Endothelial cell of hepatic sinusoid (primary cell): ENCODE data around the gene TCAIM.
"Not testable (repeated sequence)": the region's sequence is repeated elsewhere in the genome, so short reads cannot be mapped to it uniquely, and the experiment has no call there.

ENCODE experiments used
- in situ Hi-C: cut with HindIII; loops from 2 replicates; pipeline ENCODE4 v1.10.0; 2017; ENCODE audit warnings: low sequenced_read_pairs

The TCAIM gene

DNA sequence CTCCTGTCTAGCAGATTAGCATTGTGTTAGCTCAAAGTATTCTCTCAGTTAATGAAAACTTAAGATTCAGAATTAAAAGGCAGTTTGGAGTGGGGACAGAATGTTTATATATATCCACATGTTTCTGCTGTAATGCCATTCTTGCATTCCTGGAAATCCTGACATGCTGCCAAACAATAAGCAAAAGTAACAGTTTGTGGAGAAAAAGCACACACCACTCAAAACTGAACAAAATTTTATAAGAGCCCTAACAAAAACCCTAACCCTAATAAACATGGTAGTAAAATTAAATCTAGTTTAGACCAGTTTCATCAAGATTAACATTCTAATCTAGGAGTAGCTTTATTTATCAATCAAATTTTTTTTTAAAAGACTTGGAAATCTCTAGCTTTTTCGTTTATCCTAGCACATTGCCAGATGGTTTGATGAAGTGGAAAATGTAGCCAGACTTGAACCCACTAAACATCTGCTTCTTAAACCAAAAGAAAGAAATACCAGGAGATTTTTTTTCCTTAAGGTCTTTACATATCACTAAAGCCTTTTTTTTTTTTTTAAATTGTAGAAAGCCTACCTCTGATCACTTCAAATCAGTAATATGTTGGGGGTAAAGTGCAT lies 3.7 kb downstream of the TCAIM start:
- in situ Hi-C loops = no loop called here

DNA sequence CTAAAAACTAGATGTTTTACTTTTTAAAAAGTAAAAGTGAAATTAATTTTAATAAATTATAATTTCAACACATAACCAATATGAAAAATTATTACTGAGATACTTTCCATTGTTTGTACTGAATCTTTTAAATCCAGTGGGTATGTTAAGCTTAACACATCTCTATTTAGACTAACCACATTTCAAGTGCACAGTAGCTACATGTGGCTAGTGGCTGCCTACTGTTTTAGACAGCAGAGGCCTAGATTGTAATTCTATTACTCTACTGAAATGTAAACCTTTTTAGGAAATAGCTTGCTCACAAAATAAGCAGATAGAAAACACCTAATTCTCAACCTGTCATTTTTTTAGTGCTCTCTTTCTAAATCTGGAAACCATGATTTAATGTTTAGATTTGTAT lies 4.9 kb downstream of the TCAIM start:
- in situ Hi-C loops = no loop called here

DNA sequence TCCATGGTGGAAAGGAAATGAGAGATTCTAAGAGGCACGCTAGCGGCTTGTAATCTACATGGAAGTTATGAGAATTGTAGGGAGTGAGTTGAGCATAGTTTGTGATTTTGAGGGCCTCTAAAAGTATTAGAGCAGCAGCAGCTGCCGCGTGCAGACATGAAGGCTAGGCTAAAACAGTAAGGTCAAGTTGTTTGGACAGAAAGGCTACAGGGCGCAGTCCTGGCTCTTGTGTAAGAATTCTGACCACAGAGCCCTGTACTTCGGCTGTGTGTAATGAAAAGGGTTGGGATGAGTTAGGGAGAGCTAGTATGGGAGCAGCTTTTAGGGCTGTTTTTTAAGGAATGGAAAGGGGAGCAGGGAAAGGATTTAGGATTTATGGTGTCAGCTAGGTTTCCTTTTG lies 8.0 kb downstream of the TCAIM start:
- in situ Hi-C loops = not testable (repeated sequence)

DNA sequence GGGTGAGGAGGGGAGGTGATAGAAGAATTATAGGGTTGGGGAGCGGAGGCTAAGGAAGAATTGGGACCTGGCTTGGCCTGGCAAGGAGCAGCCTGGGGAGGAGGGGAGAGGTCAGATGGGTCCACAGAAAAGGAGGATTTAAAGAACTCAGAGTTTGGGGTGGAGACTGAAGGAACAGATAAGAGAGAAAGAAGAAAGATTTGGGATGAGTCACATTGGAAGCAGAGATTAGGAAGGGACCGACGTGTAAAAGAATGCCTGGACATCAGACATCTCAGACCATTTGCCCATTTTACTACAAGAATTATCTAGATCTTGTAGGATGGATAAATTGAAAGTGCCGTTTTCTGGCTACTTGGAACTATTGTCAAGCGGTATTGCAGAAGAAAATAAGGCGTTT lies 10.4 kb downstream of the TCAIM start:
- in situ Hi-C loops = no loop called here

DNA sequence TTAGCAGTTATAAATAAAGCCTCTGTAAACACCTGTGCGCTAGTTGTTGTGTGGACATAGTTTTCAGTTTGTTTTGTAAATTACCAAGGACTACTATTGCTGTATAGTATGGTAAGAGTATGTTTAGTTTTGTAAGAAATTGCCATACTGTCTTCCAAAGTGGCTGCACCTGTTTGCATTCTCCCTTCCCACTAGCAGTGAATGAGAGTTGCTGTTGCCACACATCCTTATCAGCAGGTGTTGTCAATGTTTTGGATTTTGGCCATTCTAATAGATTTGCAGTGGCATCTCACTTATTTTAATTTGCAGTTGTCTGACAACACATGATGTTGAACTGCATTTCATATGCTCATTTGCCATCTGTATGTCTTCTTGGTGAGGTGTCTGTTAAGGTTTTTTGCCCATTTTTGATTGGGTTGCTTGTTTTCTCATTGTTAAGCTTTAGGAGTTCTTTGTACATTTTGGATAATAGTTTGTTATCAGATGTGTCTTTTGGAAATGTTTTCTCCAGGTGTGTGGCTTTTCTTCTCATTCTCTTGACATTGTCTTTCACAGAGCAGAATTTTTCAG lies 14.9 kb downstream of the TCAIM start:
- in situ Hi-C loops = no loop called here

DNA sequence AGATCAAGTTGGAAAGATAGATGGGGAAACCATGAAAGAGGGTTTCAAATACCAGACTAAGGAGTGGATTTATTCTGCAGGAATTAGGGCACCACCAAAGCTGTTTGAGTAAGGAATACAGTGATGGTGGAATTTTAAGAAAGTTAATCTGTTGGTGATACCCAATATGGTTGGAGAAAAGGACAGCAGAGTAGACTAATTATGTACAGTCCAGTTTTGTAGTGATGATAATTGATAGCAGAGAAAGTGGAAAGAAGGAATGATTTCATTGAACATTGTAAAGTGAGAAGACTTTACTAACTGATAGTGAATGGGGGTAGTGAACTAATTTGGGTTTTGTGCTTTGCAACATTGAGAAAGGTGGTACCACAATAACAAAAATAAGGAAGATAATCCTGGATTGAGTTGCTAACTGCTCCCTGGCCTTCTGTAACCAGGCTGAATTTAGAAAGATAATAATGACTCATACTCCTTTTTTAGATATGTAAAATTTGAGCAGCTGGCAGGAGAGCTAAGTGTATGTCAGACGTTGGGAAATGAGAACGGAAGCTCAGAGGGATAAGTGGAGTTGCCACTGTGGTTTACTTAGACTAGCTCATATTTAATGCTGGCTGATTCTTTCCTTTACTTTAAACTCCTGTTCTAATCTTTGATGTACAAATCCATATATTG lies 16.9 kb downstream of the TCAIM start:
- in situ Hi-C loops = no loop called here

DNA sequence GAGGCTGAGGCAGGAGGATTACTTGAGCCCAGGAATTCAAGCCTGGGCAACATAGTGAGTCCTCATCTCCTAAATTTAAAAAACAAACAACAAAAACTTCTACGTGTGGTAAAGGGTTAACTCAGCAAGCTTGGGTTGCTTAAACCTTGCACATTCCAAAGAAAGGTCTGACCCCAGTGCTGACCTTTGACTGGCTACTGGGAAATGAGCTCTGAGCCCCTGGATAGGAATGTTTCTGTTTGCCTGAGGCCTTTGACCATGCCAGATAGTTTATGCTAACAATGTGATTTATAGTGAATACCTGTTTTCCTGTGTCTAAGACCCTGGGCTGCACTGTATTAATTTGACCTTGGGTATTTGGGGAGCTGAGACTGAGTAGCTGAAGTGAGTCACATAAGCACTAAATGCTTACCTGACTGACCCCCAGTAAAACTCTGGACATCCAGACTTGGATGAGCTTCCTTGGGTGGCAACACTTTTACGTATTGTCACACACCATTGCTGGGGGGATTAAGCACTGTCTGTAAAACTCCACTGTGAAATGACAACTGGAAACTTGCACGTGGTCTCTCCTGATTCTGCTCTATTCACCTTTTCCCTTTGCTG lies 20.7 kb downstream of the TCAIM start:
- in situ Hi-C loops = no loop called here

DNA sequence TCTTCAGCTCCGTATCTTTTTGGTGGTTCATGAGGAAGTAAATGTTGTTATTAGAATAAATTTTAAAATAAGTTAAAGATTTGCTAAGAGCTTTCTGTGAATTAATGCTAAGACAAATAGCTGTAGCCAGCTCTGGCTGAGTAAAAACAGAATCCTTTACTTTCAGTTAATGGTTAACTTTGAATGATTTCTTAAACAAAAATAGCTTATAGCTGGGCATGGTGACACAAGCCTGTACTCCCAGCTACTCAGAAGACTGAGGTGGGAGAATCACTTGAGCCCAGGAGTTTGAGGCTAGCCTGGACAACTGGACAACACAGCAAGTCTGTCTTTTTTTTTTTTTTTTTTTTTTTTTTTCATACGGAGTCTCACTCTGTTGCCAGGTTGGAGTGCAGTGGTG lies 25.0 kb downstream of the TCAIM start:
- in situ Hi-C loops = no loop called here

DNA sequence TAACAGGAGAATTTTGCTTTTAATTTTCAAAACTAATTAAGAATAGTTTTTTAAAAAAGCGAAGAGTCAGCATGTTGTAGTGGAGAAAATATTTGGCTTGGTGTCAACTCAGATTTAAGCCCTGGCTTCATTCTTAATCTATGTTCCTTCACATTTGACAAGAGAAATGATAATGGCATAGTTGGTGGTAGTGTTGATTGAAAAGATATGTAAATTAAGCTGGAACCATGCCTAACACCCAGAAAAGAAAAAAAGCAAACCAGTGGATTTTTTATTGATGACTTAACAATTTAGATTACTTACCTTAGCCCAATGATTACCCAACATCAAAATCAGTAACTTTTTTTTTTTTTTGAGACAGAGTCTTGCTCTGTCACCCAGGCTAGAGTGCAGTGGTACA lies 27.4 kb downstream of the TCAIM start:
- in situ Hi-C loops = no loop called here

DNA sequence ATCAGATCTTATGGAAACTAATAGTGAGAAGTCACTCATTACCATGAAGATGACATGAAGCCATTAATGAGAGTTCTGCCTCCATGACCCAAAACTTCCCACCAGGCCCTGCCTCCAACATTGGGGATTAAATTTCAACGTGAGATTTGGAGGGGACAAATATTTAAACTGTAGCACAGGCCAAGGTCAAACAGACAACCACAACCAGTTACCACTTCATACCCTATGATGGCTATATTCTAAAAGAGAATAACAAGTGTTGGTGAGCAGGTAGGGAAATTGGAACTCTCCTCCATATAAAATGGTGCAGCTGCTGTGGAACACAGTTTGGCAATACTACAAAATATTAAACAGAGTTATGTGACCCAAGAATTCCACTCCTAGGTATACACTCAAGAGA lies 36.9 kb downstream of the TCAIM start:
- in situ Hi-C loops = no loop called here

DNA sequence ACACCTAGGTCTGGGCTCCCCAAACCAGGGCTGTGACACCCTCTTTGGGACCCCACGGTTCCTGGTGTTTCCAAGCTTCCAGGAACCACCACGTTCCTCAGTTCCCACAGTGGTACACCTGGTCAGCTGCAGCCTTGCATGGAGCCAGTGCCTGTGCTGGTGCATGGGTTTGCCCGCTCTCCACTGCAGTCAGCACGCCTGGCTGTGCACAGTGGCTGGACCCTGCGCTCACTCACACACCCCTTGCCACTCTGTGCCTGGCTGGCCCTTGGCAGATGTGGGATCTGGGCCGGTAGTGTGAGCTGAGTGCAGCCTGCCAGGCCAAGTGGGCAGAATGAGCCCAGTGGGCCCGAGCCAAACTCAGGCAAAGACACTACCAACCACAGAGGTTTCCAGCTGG lies 48.8 kb downstream of the TCAIM start:
- in situ Hi-C loops = no loop called here

DNA sequence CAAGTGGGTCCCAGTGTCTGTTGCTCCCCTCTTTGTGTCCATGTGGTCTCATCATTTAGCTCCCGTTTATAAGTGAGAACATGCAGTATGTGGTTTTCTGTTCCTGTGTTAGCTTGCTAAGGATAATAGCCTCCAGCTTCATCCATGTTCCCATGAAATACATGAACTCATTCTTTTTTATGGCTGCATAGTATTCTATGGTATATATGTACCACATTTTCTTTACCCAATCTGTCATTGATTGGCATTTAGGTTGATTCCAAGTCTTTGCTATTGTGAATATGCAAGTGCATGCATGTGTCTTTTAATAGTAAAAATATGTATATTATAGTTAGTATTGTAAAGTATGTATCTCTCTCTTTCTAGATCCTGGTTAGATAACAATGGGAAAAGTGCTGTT lies 53.9 kb downstream of the TCAIM start:
- in situ Hi-C loops = no loop called here

DNA sequence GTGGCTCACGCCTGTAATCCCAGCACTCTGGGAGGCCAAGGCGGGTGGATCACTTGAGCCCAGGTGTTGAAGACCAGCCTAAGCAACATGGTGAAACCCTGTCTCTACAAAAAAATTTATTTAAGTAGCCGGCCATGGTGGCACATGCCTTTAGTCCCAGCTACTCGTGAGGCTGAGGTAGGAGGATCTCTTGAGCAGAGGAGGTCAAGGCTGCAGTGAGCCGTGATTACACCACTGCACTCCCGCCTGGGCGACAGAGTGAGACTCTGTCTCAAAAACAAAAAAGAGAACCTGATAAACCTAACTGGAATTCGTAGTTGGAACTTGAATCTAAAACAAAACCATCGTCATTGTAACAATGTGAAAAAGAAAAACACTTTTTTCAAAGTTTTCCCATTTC lies 57.1 kb downstream of the TCAIM start:
- in situ Hi-C loops = no loop called here

DNA sequence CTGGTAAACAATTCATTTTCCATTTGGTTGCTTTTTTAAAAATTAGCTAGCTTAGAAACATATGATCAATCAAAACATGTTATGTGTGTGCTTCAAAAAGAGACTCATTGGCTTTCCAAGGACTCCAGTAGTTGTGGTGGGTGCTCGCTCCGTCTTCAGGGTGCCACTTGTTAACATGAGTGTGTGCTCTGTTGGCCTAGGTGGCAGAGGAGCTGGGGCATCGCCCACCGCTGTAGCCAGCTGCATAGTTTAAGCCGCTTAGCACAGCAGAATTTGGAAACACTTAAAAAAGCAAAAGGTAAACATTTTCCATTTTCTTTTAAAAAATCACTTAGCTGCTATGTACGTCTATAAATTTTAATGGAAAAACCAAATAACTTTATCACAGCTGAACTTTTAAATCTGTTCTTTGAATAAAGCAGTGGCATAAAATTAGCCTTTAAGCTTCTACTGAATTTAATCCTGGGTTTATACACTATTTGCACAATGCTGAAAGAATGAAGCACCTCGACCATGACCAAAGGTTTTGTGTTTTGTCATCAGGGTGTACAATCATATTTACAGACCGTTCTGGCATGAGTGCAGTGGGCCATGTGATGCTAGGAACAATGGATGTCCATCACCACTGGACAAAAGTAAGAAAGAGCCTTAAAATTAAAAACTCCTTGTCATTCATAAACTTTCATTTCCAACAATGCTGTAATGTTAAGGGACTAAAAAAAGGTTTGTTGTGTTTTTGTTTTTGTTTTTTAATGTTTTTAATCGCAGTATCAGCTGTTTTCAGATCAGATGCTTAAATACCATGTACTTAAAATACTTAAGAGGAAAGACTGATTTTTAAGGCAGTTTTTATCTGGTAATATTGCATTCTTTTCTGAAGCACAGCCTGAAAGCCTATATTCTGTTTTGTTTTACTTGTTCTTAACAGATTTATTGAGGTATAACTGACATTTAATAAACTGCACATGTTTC lies 57.9 kb downstream of the TCAIM start:
- in situ Hi-C loops = no loop called here

DNA sequence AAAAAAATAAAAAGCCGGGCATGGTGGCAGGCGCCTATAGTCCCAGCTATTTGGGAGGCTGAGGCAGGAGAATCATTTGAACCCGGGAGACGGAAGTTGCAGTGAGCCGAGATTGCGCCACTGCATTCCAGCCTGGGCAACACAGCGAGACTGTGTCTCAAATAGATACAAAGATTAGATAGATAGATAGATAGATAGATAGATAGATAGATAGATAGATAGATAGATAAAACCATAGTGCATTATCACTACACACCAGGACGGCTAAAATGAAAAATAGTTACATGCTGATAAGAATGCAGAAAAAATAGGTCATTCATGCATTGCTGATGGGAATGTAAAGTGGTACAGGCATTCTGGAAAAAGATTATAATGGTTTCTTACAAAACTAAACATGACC lies 59.7 kb downstream of the TCAIM start:
- in situ Hi-C loops = not testable (repeated sequence)

DNA sequence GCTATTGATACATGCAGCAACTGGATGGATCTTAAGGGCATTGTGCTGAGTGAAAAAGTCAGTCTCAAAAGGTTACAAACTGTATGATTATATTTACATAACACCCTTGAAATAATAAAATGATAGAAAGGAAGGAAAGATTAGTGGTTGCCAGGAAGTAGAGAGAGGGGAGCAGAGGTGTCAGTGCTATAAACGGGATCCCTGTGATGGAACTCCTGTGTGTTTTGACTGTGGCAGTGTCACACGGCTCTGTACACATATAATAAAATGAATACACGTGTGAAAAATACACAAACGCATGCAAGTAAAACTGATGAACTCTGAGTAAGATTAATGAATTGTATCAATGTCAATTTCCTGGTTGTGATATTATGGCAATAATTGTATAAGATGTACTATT lies 60.3 kb downstream of the TCAIM start:
- in situ Hi-C loops = no loop called here

DNA sequence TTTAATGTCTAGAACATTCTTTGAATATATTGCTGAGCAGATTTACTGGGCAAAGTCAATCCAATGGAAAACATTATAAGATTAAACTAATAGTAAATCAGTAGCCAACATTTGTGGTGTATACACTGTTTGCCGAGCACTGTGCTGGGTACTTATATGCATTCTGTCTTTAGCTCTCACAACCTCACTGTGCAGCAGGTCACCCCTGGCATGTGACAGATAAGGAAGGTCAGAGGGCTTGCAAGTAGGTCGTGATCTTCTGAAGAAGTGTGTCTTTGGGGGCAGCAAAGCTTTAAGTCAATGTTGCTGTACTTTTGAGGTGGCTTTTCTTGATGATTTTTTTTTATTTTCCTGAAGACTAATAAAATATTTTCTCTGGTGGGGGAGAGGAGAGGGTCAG lies 62.2 kb downstream of the TCAIM start:
- in situ Hi-C loops = no loop called here

DNA sequence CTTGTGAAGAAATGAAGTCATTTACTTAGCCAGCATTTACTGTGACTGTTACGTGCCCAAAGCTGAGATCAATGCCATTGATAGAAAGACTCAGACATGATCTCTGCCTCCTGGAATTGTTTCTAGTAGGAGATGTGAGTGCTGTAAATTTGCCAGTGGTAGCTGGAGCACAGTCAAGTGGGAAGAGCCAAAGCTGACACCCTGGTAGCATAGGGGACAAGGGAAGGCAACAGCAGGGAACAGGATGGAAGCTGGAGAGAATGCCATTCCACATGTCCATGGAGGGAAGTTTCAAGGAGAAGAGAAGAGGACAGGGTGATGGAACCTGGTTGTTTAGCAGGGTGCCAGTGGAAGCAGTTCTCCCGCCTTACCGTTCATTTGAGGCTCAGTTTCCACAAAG lies 64.0 kb downstream of the TCAIM start:
- in situ Hi-C loops = no loop called here

DNA sequence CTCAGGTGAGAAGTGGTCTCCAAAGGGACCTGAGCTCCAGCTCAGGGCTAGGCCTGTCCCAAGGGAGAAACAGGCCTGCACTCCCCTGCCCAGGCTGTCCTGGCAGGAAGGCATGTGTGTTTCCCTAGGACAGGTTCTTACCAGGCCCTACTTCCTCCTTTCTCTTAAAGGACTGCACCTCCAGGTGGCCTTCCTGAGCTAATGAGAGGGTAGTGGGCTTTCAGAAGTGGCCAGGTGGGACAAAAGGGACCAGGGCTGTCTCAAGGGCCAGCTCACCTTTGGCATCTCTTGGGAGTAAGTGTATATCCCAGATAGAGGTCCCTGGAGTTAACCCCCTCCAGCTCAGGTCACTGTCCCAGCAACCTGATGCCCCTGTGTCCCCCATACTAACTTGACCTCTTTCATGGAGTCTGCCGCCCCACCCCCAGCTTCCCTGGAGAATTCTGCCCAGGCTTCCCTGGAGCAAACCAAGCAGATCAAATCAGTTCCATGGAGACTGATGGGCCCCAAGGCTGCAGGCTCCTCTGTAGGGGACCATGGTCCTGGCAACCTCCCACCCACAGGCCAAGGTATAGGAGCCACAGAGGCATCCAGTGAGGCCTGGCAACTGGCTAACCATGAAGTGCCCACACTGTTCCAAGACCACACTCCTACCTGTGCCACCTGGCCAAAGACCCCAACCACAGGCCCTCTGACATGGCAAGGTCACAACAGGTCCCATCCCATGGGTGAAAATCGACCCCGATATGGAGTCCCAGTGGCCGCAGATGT lies 71.3 kb downstream of the TCAIM start:
- in situ Hi-C loops = no loop called here

DNA sequence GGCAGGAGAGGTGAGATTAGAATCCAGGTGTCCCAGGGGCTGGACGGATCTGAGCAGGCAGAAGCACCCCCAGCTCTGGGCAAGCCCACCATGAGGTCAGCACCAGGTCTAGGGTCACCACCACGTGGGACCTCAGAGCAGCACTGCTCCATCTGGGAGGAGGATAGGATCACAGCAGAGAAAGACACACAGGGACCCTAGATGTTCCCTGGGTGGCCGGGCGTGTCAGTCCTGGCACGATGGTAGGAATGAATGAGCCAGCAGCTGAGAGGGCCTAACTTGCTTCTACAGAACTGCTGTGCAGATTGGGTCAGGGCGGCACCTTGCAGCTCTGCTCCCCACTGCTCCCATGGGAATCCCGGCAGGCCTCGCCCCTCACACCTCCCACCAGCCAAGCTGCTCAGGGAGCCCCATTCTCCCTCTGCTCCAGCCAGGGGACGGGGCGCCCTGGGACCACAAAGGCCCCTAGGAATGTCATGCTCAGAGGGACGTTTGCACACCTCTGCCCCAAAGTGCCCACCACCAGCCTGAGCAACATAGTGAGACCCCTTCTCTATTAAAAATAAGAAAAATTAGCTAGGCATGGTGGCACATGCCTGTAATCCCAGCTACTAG lies 72.6 kb downstream of the TCAIM start:
- in situ Hi-C loops = no loop called here
